Measurements from ENCODE around the gene RNLS.
"Not testable (repeated sequence)": the region's sequence is repeated elsewhere in the genome, so short reads cannot be mapped to it uniquely, and the experiment has no call there.

RNLS gene

DNA sequence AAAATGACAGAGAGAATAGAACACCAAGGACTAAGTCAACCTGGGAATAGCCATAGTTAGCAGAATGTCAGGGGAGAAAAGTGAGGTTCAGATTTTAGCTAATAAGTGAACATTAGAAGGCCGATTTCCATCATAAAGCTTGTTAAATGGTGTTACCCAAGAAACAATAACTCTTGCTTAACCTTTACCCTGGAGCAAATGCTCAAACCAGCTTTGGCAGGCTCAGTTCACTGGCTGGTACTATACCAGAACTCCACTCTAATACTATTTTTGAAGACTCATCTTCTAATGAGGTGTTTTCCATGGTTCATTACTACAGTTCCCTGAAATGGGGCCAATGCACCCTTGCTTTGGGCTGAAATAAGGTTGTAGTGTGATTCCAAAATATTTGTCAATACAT, 61.3 kb downstream of the RNLS start:
- DNase-seq: no peak

DNA sequence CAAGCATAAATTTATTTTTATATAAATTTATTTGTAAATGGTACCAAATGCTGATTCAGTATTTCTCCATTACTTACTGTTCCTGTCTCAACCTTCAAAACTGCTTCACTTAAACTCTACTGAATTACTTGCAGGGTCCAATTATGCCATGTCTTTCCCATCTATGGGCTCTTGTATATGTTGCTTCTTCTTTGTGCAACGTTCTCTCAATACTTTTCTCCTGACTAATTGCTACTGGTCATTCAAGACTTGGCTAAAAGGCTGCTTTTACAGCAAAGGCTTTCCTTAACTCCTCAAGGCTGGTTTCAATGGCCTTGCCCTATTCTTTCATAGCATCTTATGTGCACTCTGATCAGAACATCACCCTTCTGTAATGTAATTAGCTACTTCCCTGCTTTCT, 67.9 kb downstream of the RNLS start:
- DNase-seq: no peak

GRCh38 chr10:88512599-88512998, 70.5 kb downstream of the RNLS start:
- no peak for DNase-seq

DNA sequence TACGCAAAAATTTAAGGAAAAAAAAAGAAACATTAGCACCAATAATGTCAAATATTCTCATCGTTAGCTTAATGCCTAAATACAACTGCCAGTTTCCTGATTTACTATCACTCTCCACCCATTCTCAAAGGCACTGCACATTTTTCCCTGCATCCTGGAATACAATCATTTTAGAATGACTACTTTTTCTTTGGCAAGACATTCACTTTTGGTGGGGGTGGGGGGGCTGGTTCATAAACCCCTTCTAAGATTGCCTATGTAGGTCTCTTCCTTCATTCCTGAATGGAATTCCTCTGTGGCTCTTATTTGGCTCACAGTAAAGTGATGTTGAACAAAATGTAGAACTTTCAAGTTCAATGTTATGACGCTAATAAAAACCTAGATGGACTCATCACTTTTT, 74.3 kb downstream of the RNLS start:
- no peak for DNase-seq

DNA sequence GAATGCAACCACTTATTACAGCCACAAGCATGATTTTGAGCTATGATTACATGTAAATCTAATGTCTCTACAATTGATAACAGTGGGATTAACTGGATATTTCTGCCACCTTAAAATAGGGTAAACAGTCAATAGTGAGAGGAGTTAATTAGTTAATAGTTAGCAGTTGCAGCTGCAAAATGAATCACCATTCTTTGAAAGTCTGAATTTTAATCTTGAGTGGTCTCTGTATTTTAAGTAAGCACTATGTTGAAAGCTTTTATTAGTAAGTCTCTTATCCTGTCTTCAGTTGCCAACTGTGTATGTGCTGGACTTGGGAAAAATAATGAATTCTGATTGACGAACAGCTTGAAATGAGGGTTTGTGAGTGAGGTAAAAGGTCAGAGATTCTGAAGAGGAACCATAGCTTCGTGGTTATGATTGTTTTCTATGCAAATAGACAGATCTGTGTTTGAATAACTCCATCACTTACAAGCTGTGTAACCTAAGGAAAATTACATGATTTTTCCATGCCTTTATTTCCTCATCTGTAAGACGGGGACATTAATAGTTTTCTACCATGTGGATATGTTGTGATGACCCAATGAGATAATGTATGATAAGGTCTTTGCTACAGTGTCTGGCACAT, 75.2 kb downstream of the RNLS start:
- no peak for DNase-seq

- no peak for DNase-seq
Measured at GRCh38 chr10:88507404-88507803, 75.7 kb downstream of the RNLS start.

- DNase-seq: no peak
Measured at GRCh38 chr10:88505680-88506215, 77.4 kb downstream of the RNLS start.

DNA sequence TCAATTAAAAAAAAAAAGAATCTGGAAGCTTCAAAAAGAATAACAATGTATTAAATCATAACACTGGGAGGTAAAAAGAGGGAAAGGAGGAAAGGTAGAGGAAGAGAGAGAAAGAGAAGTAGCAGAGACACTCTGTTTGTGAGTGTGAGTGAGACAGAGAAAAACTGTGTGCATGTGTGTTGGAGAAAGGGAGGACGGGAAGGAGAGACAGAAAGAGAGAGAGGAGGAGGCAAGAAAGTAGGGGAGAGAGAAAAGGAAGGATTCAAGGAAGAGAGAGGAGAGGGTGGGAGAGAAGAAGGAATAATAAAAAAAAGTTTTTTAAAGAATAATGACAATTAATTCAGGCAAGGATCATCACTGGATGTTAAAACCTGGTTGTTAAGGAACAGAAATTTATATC, 77.9 kb downstream of the RNLS start:
- DNase-seq: no peak

- DNase-seq: no peak
Measured at GRCh38 chr10:88500656-88501055, 82.5 kb downstream of the RNLS start.

DNA sequence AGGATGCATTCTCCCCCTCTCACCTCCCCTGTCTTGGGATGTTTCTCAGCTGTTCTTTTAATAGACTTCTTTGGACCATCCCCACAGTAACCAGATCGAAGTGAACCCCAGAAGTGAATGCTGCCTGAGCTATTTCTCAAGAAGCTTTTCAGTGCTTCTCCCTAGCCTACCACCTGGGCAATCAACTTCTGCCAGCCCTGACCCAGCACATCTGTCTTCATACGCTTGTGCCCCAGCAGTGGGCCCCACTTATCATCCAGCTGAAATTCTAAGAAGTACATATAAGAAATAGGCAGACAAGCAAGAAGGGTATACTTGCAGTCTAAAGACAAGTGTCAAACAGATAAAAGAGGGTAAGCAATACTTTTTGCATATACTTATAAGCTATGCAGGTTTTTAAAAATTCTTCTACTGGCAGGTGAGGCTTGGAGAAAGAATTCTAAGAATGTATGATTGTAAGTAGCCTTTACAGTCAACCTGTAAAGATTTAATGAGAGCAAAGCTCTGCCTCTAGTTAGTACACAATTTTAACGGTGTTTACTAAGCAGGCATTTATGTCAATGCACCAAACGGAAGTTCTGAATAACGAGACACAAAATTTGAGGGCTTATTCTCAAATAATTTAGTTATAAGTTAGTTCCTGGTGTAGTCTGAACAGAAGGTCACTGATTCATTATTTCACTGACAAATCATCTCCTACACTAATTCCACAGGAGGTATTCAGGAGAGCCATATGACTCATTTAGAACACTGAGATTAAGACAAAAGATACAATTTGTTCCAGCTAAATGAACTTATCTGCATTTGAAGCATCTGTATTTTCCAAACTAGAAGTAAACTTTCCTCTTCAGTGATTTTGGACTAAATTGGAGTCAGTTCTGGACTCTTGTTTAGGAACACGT, 83.3 kb downstream of the RNLS start:
- no peak for DNase-seq

GRCh38 chr10:88497913-88498312, 85.2 kb downstream of the RNLS start:
- DNase-seq: no peak

GRCh38 chr10:88494537-88494936, 88.6 kb downstream of the RNLS start:
- DNase-seq: no peak

- peak; percentile 29 for DNase-seq
Measured at GRCh38 chr10:88493691-88494483, 89.2 kb downstream of the RNLS start.

GRCh38 chr10:88491314-88491713, 91.8 kb downstream of the RNLS start:
- peak; percentile 76 for DNase-seq

DNA sequence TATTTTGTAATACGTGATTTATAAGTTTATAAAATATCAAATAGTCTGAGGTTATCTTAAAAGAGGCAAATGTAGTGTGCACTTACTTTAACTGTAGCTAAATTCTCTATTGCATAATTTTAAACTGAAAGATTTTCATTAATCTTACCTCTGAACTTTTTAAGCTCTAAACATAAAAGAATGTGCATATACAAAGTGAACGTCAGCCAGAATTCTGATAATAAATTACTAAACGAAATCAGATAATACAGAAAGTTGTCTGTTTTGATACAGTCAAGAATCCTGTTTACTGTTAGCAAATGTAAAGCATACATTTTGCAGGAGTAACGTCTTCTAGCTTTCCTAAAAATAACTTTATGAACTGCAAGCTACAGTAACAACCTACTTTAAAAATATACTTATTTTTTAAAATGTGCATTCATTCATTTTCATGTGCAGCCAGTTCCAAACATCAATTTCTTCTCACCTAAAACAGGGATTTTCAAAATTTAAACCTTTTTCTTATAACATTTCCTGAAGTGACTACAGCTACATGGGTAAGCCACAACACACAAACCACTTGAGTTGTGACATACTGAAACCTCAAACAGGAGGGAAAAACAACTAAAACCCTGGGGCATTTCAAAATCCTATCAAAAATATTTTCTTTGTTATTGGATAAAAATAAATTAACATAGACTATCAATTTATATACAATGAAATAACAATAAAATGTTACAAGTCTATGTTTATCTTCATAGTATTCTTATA, 92.7 kb downstream of the RNLS start:
- DNase-seq: peak; percentile 59

GRCh38 chr10:88489107-88489506, 94.0 kb downstream of the RNLS start:
- no peak for DNase-seq

GRCh38 chr10:88486816-88487215, 96.3 kb downstream of the RNLS start:
- not testable (repeated sequence) for DNase-seq

- no peak for DNase-seq
Measured at GRCh38 chr10:88482220-88482619, 100.9 kb downstream of the RNLS start.

DNA sequence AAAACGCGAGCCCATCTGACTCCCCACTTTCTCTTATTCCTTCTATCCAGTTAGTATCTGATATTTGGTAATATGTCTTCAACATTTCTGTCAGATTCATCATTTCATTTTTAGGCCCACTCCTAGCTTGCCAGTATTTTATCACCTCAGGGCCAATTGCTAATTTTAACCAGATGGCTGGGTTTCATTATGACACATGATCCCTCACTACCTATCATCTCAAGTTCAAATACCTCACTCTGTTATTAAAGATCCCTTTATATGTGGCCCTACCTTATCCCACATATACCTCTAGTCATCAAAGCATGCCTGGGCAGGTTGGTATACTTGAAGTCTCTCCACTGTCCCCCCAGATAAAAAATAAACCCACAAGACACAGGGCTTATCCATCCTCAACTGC, 104.9 kb downstream of the RNLS start:
- DNase-seq: no peak

GRCh38 chr10:88477343-88478085, 105.6 kb downstream of the RNLS start:
- DNase-seq: no peak

- DNase-seq: no peak
Measured at GRCh38 chr10:88474884-88475844, 108.0 kb downstream of the RNLS start.
